ENCODE measurements around the gene MAGI2.

Gene MAGI2

GRCh38 chr7:78770422-78771410 is 682.8 kb downstream of the MAGI2 start:
- no peak for DNase-seq

GRCh38 chr7:78769481-78770101 is 683.9 kb downstream of the MAGI2 start:
- DNase-seq, result no peak

GRCh38 chr7:78768859-78769258 is 684.6 kb downstream of the MAGI2 start:
- no peak for DNase-seq

GRCh38 chr7:78765943-78766729 is 687.3 kb downstream of the MAGI2 start:
- no peak for DNase-seq

GRCh38 chr7:78764571-78764970 is 688.9 kb downstream of the MAGI2 start:
- DNase-seq, result no peak

GRCh38 chr7:78762625-78763024 is 690.8 kb downstream of the MAGI2 start:
- no peak for DNase-seq

- DNase-seq, result no peak
Observed at GRCh38 chr7:78760620-78761355, 692.7 kb downstream of the MAGI2 start.

- no peak for DNase-seq
Observed at GRCh38 chr7:78752554-78752953, 700.9 kb downstream of the MAGI2 start.

- no peak for DNase-seq
Observed at GRCh38 chr7:78751253-78751652, 702.2 kb downstream of the MAGI2 start.

GRCh38 chr7:78749052-78749746 is 704.3 kb downstream of the MAGI2 start:
- DNase-seq, result no peak

- no peak for DNase-seq
Observed at GRCh38 chr7:78747592-78747991, 705.9 kb downstream of the MAGI2 start.

- DNase-seq, result no peak
Observed at GRCh38 chr7:78746301-78746700, 707.2 kb downstream of the MAGI2 start.

- no peak for DNase-seq
Observed at GRCh38 chr7:78742694-78743093, 710.8 kb downstream of the MAGI2 start.

- DNase-seq, result no peak
Observed at GRCh38 chr7:78736548-78736947, 716.9 kb downstream of the MAGI2 start.

- DNase-seq, result no peak
Observed at GRCh38 chr7:78734626-78735025, 718.8 kb downstream of the MAGI2 start.

- DNase-seq, result no peak
Observed at GRCh38 chr7:78720066-78720465, 733.4 kb downstream of the MAGI2 start.

- no peak for DNase-seq
Observed at GRCh38 chr7:78718212-78718611, 735.3 kb downstream of the MAGI2 start.

- DNase-seq, result no peak
Observed at GRCh38 chr7:78716876-78717275, 736.6 kb downstream of the MAGI2 start.

- DNase-seq, result no peak
Observed at GRCh38 chr7:78714356-78714755, 739.1 kb downstream of the MAGI2 start.

GRCh38 chr7:78712111-78712510 is 741.4 kb downstream of the MAGI2 start:
- DNase-seq, result no peak

GRCh38 chr7:78709658-78710057 is 743.8 kb downstream of the MAGI2 start:
- DNase-seq, result no peak

- no peak for DNase-seq
Observed at GRCh38 chr7:78704504-78704903, 749.0 kb downstream of the MAGI2 start.

All from stimulated activated CD4-positive, alpha-beta T cell treated with anti-CD3 and anti-CD28 coated beads, Interleukin-2, amount 100 ng/mL, for 48 hours (primary cell).